Stimulated activated CD4-positive, alpha-beta T cell treated with anti-CD3 and anti-CD28 coated beads, TNF-alpha, amount 100 ng/mL, for 24 hours (primary cell): ENCODE results near the gene MED13L.

ENCODE experiments used
- DNase-seq, 3 experiments: peaks; one replicate each; pipeline ENCODE4 v3.0.0-alpha.2; 2020; ENCODE audit warnings: low read depth in 3 of 3

MED13L gene

DNA sequence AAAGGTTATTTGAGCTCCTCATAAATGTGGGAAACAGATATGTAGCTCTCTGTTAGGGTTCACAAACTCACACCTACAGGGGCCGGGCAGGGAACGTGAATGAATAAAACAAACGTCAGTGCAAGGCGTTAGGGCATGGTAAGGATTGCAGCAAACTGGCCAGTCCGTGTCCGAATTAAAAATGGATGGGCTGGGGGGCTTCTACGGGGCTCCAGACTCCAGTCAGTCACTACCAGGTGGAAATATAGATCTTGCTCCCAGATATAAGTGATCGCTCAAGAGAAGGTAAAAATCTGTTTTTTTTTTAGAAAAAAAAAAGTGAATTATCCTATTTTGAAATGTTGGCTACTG lies 333.1 kb downstream of the MED13L start:
- no peak for DNase-seq

- no peak for DNase-seq
Observed at GRCh38 chr12:115943630-115944391, 333.7 kb downstream of the MED13L start.

GRCh38 chr12:115943310-115943629 lies 334.2 kb downstream of the MED13L start:
- DNase-seq, result no peak

GRCh38 chr12:115942346-115942745 lies 335.1 kb downstream of the MED13L start:
- no peak for DNase-seq

- DNase-seq, result no peak
Observed at GRCh38 chr12:115941362-115941761, 336.1 kb downstream of the MED13L start.

GRCh38 chr12:115938794-115939377 lies 338.6 kb downstream of the MED13L start:
- no peak for DNase-seq

- no peak for DNase-seq
Observed at GRCh38 chr12:115936997-115937916, 340.2 kb downstream of the MED13L start.

DNA sequence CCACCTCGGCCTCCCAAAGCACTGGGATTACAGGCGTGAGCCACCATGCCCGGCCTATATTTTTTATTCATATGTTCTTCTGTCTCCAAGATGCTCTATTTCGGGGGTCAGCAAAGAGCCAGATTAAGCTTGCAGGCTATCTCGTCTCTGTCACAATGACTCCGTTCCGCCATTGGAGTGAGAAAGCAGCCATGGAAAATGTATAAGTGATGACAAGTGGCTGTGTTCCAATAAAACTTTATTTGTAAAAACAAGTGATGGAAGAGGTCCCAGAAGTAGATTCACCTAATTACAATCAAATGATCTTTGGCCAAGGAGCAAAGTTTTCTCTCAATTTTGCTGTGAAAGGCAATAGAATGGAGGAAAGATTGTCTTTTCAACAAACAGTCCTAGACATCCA lies 342.6 kb downstream of the MED13L start:
- no peak for DNase-seq

DNA sequence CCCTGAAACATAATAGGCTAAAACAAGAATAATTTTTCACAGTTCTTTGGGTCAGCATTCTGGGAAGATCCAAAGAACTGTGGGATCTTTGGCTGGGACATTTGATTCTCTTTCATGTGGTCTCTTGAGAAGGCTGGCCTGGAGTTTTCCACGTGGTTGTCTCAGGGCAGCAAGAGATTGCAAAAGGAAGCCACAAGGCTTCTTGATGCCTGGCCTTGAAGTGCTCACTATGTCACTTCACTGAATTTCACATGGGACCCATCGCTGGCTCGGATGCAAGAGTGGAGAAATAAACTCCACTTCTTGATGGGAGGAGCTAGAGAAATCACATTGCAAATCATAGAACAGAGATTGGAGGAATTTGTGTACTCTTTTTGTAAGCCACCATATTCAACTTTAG lies 343.4 kb downstream of the MED13L start:
- no peak for DNase-seq

- DNase-seq, result no peak
Observed at GRCh38 chr12:115932066-115932465, 345.4 kb downstream of the MED13L start.

GRCh38 chr12:115930336-115930735 lies 347.2 kb downstream of the MED13L start:
- DNase-seq, result no peak

DNA sequence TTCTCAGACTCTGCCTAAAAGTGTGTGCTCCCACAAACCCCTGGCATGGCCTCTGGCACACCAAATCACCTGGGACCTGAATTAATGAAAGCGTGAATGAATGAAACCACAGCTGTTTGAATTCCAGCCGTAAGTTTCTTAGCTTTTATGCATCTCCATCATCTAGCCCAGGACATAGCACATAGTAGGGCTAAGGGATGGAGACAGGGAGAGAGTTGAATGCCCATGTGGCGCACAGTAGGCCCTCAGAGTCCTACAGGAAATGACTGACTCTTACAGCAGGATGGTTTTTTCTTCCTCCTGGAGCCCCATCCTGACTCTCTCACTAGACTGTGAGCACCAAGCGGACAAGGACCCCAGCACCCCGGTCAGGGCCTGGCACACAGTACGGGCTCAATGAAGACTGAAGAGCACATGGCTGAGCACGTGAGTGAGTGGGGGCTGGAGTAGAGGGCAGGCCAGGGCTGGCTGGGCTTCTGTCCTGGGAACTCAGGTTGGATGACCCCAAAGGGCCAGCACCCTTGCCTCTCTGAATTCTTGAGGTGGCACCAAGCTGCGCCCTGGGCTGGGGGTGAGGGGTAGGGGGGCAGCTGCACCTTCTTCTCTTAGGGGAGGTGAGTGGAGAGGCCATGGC lies 351.3 kb downstream of the MED13L start:
- DNase-seq, result no peak

DNA sequence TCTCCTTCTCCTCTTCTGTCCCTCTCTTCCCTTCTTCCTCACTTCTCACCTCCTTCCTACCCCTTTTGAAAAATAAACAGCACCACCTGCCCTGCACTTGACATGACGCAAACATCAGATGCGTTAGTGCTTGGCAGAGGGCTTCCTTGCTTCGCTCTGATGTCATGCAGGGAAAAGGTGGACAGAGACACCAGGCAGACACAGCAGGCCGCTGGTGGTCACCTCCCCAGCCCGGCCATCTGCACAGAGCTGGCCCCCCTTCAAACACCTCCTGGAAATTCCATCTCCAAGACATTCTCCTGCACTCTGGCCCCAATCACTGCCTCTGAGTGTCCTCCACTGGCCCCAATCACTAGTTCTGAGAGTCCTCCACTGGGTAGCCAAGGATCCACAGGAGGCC lies 353.6 kb downstream of the MED13L start:
- no peak for DNase-seq

DNA sequence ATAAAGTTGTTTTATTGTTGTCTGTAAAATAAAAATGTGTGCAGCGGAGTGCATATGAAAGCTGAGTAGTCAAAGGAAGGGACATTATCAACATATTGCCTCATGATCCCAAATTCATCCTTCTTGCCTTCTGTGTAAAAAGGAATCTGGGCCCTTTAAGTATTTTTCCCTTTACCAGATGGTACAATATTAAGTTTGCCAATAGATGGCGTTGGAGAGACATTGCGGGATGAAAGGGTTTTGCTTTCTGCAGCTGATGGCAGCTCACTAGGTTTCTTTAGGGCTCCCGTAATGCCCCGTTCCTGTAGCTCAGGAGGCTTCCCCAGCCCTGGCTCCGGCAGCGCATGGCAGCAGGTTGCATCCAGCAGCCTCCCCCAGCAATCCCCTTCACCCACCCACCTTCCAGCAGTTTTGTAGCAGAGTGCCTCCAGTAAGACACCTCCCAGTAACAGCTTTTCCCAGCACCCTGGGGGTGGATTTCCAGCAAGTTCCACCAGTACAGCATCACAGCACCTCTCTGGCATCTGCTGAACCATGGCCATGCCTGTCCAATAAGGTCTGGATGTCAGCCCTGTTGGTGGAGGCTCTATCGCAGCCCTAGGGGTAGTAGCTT lies 354.4 kb downstream of the MED13L start:
- no peak for DNase-seq

- no peak for DNase-seq
Observed at GRCh38 chr12:115920395-115921183, 356.9 kb downstream of the MED13L start.

DNA sequence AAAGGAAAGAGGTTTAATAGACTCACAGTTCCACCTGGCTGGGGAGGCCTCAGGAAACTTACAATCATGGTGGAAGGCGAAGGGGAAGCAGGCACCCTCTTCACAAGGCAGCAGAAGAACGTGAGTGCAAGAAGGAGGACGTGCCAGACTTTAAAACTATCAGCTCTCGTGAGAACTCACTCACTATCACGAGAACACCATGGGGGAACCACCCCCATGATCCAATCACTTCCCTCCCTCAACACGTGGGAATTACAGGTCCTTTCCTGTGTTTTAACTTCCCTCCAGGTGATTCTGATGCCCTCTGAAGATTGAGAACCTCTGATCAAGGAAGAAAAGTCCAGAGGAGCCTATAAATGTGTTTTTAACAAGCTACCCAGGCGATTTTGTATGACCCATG lies 358.7 kb downstream of the MED13L start:
- no peak for DNase-seq

GRCh38 chr12:115916910-115917668 lies 360.4 kb downstream of the MED13L start:
- peak; percentile 46 to 68 (median 48) for DNase-seq

DNA sequence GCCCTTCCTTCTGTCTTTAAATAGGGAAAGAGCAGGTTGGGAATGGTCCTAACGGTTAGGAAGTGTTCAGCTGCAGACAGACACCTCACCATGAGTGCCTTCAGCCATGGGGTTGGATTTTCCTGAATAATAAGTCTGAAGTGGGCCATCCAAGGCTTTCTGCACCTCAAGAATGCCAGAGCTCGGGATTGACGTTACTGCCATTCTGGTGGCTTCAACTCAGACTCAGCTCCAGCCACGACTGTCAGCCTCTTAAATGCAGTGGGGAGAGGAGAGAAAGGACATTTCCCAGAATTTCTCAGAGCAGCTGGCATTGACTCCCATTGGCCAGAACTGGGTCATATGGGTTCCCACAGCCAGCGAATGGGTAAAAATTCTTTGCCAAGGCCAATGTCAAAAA lies 363.4 kb downstream of the MED13L start:
- no peak for DNase-seq

DNA sequence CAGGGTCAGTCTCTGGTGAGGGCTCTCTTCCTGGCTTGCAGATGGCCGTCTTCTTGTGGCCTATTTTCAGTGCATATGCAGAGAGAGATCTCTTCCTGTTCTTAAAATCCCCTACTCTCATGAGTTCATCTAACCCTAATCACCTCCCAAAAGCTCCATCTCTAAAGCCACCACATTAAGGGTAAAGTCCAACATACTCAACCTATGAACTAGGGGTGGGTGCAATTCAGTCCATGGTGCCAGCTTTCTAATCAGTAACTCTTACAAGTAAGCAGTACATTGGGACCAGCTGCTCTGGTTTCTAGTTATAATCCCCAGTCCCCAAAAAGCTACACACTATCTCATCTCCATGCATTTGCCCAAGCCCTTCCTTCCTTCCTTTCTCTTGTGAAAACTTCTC lies 365.1 kb downstream of the MED13L start:
- no peak for DNase-seq

DNA sequence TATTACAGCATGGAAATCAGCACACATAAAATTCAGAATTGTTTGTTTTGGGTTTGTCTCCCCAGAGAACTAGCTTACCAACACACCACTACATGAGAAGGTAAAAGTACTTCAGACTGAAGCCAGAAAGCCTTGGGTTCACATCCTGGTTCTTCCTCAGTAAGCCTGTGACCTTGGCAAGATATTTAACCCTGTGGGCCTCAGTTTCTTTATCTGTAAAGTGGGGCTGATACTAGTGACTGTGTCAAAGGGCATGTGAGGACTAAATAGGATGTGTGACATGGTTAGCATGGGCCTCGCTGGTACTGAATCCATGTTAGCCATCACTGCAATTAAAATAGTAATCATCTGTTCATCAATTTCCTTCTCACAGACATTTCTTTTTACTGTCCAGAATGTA lies 366.1 kb downstream of the MED13L start:
- no peak for DNase-seq
